MCF 10A (cell line): ENCODE measurements around the gene TPGS1. TPM values are rescaled to one million over a fixed set of nuclear protein-coding genes. Genes with fewer than 3 reads are reported as not detected.

Experiments
- BruUV-seq: library from RNA; stranded (reverse); fragments of 400-500 nt; replicated peaks from 2 replicates; lab custom pipeline; 2021; lab: Mats Ljungman, UMichigan
- CTCF ChIA-PET: fragments of 300-600 bp; sonication (Branson Sonifier 250); formaldehyde crosslinking; extraction: SDS; loops from one replicate; lab custom pipeline; 2021; ENCODE audit warnings: antibody characterized with exemption, inconsistent platforms; lab: Yijun Ruan, JAX
- POLR2A ChIA-PET: fragments of 300-600, 350-650 bp; sonication (Branson Sonifier 250); formaldehyde crosslinking; extraction: SDS; loops from one replicate; lab custom pipeline; 2020; ENCODE audit warnings: antibody characterized with exemption, inconsistent platforms; lab: Yijun Ruan, JAX
- DNase-seq: peaks from one replicate; pipeline ENCODE4 v3.0.0-alpha.2; 2018; ENCODE audit not compliant: unreplicated experiment
- H3K27ac Mint-ChIP-seq: one replicate; pipeline ENCODE4 v1.8.0; 2022; ENCODE audit warnings: mild to moderate bottlenecking, low read depth, mixed read lengths; ENCODE audit not compliant: unreplicated experiment
- H3K27me3 Mint-ChIP-seq: one replicate; pipeline ENCODE4 v1.8.0; 2022; ENCODE audit warnings: mixed read lengths; ENCODE audit not compliant: insufficient read depth, unreplicated experiment
- H3K36me3 Mint-ChIP-seq: one replicate; pipeline ENCODE4 v1.8.0; 2022; ENCODE audit warnings: mild to moderate bottlenecking, moderate library complexity, mixed read lengths; ENCODE audit not compliant: insufficient read depth, unreplicated experiment
- H3K4me1 Mint-ChIP-seq: one replicate; pipeline ENCODE4 v1.8.0; 2022; ENCODE audit warnings: mixed read lengths; ENCODE audit not compliant: insufficient read depth, unreplicated experiment
- H3K4me3 Mint-ChIP-seq: one replicate; pipeline ENCODE4 v1.8.0; 2022; ENCODE audit warnings: mild to moderate bottlenecking, moderate library complexity, mixed read lengths; ENCODE audit not compliant: unreplicated experiment
- H3K9me3 Mint-ChIP-seq: one replicate; pipeline ENCODE4 v1.8.0; 2022; ENCODE audit warnings: mixed read lengths; ENCODE audit not compliant: unreplicated experiment
- CTCF ChIP-seq: fragments of 200-600 bp; IDR thresholded peaks from one replicate; pipeline ENCODE4 v1.8.0; 2022; ENCODE audit warnings: antibody characterized with exemption, mild to moderate bottlenecking; ENCODE audit not compliant: unreplicated experiment
- intact Hi-C: fragments of 100-400 bp; cut with micrococcal nuclease; formaldehyde crosslinking; loops from 2 replicates; pipeline ENCODE4 v1.14.1; 2022
- total RNA-seq: library from RNA; stranded (reverse); gene quantifications from 2 replicates; pipeline ENCODE4 v1.2.3, GENCODE V29; 2022

TPGS1 gene
- total RNA-seq, 1 experiment from 2014 or later, result 11.9 TPM

- Mint-ChIP-seq H3K27me3 (no peaks in the 10 kb centered on the region), H3K36me3 (no peaks in the 10 kb centered on the region), H3K9me3 (no peaks in the 10 kb centered on the region), H3K4me1 (no peaks in the 10 kb centered on the region), H3K27ac (no peak overlapping the region), H3K4me3 (no peak overlapping the region)
- no peak for DNase-seq
- no peak for TF ChIP-seq CTCF
- ChIA-PET POLR2A (interaction anchor here (1.2 kb wide), 1 partner anchor 14 kb away, joined by 3 read pairs; no protein-coding TSS in a partner anchor), CTCF (no interaction called here)
- BruUV-seq, result no TSS peak
- intact Hi-C loops, result no loop called here
Observed at GRCh38 chr19:556611-557382, 49.5 kb downstream of the TPGS1 start.

GRCh38 chr19:558770-559439, 51.6 kb downstream of the TPGS1 start:
- no peak for TF ChIP-seq CTCF
- BruUV-seq, result no TSS peak

GRCh38 chr19:560121-560520, 52.8 kb downstream of the TPGS1 start:
- CTCF ChIA-PET, result no interaction called here
- TF ChIP-seq CTCF, result no peak
- no peaks in the 10 kb centered on the region for H3K27me3 Mint-ChIP-seq
- DNase-seq, result no peak
- H3K36me3 Mint-ChIP-seq, result no peaks in the 10 kb centered on the region
- H3K4me3 Mint-ChIP-seq, result no peak overlapping the region
- POLR2A ChIA-PET, result interaction anchor here (1.8 kb wide), 1 partner anchor 11 kb away, joined by 3 read pairs; no protein-coding TSS in a partner anchor
- H3K9me3 Mint-ChIP-seq, result no peaks in the 10 kb centered on the region
- BruUV-seq, result no TSS peak
- intact Hi-C loops, result no loop called here
- no peaks in the 10 kb centered on the region for H3K4me1 Mint-ChIP-seq
- H3K27ac Mint-ChIP-seq, result no peak overlapping the region

More at GRCh38 chr19:558770-559439, 51.6 kb downstream of the TPGS1 start:
- DNase-seq, result no peak
- no peaks in the 10 kb centered on the region for H3K27me3 Mint-ChIP-seq
- H3K36me3 Mint-ChIP-seq, result no peaks in the 10 kb centered on the region
- no peak overlapping the region for H3K27ac Mint-ChIP-seq
- intact Hi-C loops, result no loop called here
- no peaks in the 10 kb centered on the region for H3K4me1 Mint-ChIP-seq
- no peaks in the 10 kb centered on the region for H3K9me3 Mint-ChIP-seq
- POLR2A ChIA-PET, result no interaction called here
- CTCF ChIA-PET, result no interaction called here
- H3K4me3 Mint-ChIP-seq, result no peak overlapping the region

GRCh38 chr19:566403-566802, 59.1 kb downstream of the TPGS1 start:
- POLR2A ChIA-PET, result no interaction called here
- no peak overlapping the region for H3K4me3 Mint-ChIP-seq
- CTCF ChIA-PET, result interaction anchor here (0.5 kb wide), 1 partner anchor 31 kb away, joined by 3 read pairs; no protein-coding TSS in a partner anchor
- H3K27me3 Mint-ChIP-seq, result no peaks in the 10 kb centered on the region
- H3K9me3 Mint-ChIP-seq, result no peaks in the 10 kb centered on the region
- no peak for TF ChIP-seq CTCF
- no peak for DNase-seq
- no peak overlapping the region for H3K27ac Mint-ChIP-seq
- no peaks in the 10 kb centered on the region for H3K36me3 Mint-ChIP-seq
- intact Hi-C loops, result no loop called here
- peaks cover 5% of the 10 kb centered on the region for H3K4me1 Mint-ChIP-seq
- no TSS peak for BruUV-seq
